Left ventricle myocardium inferior (tissue), 1 donor: ENCODE measurements around the gene ST6GALNAC5. TPM values are rescaled to one million over a fixed set of nuclear protein-coding genes. Genes with fewer than 3 reads are reported as not detected.
"Not testable (repeated sequence)": the region's sequence is repeated elsewhere in the genome, so short reads cannot be mapped to it uniquely, and the experiment has no call there.

ENCODE experiments used
- DNase-seq: peaks from one replicate; pipeline ENCODE4 v3.0.0-alpha.2; 2020
- H3K27ac ChIP-seq: fragments of 200-600 bp; replicated peaks from 2 replicates; pipeline ENCODE4 v1.8.0; 2021
- H3K27me3 ChIP-seq: fragments of 200-600 bp; 2 replicates; pipeline ENCODE4 v1.8.0; 2021; ENCODE audit warnings: low read depth
- H3K36me3 ChIP-seq: fragments of 200-600 bp; 2 replicates; pipeline ENCODE4 v1.8.0; 2021
- H3K4me1 ChIP-seq: fragments of 200-600 bp; 2 replicates; pipeline ENCODE4 v1.8.0; 2021
- H3K4me3 ChIP-seq: fragments of 200-600 bp; 2 replicates; pipeline ENCODE4 v1.8.0; 2021; ENCODE audit warnings: mild to moderate bottlenecking, moderate library complexity
- H3K9me3 ChIP-seq: fragments of 200-600 bp; replicated peaks from 2 replicates; pipeline ENCODE4 v1.8.0; 2021
- intact Hi-C: fragments of 100-400 bp; cut with micrococcal nuclease; formaldehyde crosslinking; loops from one replicate; pipeline ENCODE4 v1.11.0; 2022
- total RNA-seq: library from RNA; stranded (reverse); fragmentation: NEBNext Ultra II Directional; extraction: Animal tissue kit (Norgen Biotek cat#: 25700); gene quantifications from one replicate; pipeline ENCODE4 v1.2.1, GENCODE V29; 2021
- TF ChIP-seq, protein P1 (sequence below): fragments of 200-600 bp; IDR thresholded peaks from 2 replicates; pipeline ENCODE4 v1.8.0; 2021; ENCODE audit warnings: antibody characterized with exemption, mild to moderate bottlenecking, borderline replicate concordance
- donor health status: DM: no; HTN: yes; CAD: no; lungs with severe emphysema.

The ST6GALNAC5 gene
- total RNA-seq, 1 donor from 2014 or later = 0.41 TPM

DNA sequence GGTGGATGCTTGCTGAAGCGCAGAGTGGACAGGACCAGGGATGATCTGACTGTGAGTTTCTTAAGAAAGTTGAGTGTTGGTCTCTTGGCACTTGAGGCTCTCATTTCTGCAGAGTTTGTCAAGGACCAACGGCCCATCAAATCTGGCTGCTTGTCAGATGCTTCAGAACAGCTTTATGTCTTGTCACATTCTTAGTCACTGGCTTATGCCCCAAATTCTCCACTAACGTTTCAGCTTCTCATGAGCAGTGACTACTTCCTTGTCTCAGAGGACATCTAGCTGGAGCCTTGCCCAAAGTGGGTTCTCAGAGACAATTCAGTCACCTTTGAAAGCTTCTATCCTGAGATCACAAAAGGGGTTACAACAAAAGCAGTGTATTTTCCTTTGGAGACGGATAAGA lies 92.3 kb downstream of the ST6GALNAC5 start:
- no peak overlapping the region for H3K4me3 ChIP-seq
- H3K4me1 ChIP-seq = no peaks in the 10 kb centered on the region
- intact Hi-C loops = no loop called here
- H3K36me3 ChIP-seq = no peaks in the 10 kb centered on the region
- no peak for DNase-seq
- TF ChIP-seq, protein P1, sequence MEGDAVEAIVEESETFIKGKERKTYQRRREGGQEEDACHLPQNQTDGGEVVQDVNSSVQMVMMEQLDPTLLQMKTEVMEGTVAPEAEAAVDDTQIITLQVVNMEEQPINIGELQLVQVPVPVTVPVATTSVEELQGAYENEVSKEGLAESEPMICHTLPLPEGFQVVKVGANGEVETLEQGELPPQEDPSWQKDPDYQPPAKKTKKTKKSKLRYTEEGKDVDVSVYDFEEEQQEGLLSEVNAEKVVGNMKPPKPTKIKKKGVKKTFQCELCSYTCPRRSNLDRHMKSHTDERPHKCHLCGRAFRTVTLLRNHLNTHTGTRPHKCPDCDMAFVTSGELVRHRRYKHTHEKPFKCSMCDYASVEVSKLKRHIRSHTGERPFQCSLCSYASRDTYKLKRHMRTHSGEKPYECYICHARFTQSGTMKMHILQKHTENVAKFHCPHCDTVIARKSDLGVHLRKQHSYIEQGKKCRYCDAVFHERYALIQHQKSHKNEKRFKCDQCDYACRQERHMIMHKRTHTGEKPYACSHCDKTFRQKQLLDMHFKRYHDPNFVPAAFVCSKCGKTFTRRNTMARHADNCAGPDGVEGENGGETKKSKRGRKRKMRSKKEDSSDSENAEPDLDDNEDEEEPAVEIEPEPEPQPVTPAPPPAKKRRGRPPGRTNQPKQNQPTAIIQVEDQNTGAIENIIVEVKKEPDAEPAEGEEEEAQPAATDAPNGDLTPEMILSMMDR = no peak
- no peaks in the 10 kb centered on the region for H3K27me3 ChIP-seq
- H3K27ac ChIP-seq = no peak overlapping the region
- peaks cover 14% of the 10 kb centered on the region for H3K9me3 ChIP-seq

DNA sequence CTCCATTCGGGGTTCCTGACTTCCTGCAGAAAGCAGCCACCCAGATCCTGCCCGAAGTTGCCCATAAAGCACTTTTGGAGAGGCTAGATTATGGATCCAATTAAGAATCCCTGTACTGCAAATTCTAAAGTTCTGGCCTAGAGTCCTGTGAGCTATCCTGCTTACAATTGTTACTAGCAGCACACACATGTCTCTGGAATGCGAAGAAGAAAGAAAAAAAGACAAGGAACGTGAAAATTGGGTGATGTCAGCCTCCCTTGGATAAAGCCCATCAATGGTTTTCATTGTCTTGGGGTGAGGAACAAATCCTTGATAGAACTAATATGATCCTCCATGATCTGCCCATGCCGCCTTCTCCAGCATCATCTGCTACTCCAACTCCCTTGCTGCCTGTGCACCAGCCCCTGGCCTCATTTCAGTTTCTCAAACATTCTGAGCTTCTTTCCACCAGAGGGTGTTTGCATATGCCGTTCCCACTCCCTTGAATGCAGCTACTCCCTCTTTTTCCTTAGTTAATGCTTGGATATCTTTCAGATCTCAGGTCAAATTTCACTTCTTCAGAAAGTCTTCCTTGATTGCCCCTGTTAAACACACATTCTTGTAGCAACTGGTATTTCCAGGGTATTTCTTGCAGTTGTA lies 94.0 kb downstream of the ST6GALNAC5 start:
- Histone ChIP-seq H3K27me3 (no peaks in the 10 kb centered on the region), H3K27ac (no peak overlapping the region), H3K36me3 (no peaks in the 10 kb centered on the region), H3K4me1 (no peaks in the 10 kb centered on the region), H3K9me3 (peaks cover 28% of the 10 kb centered on the region), H3K4me3 (no peak overlapping the region)
- intact Hi-C loops = no loop called here
- TF ChIP-seq, protein P1 = no peak
- no peak for DNase-seq

DNA sequence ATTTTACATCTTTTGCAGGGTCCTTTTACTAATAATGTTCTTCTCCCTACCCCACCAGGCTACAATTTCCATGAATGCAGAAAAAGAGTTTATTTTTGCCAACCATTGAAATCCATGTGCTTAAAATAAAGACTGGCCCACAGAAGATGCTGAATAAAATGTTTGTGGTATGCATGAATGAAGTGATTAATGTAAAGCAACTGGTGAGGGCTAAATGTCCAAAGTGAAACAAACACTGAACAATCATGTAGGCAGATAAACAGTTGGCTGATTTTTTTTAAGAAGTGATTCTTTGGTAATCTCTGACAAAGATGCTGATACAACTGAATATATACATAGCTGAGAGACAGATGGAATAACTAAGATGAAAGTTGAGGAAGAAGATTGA lies 94.5 kb downstream of the ST6GALNAC5 start:
- no peak overlapping the region for H3K4me3 ChIP-seq
- H3K27ac ChIP-seq = no peak overlapping the region
- no peaks in the 10 kb centered on the region for H3K36me3 ChIP-seq
- no peak for DNase-seq
- peaks cover 28% of the 10 kb centered on the region for H3K9me3 ChIP-seq
- no peaks in the 10 kb centered on the region for H3K27me3 ChIP-seq
- H3K4me1 ChIP-seq = no peaks in the 10 kb centered on the region
- TF ChIP-seq, protein P1 = no peak
- intact Hi-C loops = no loop called here

DNA sequence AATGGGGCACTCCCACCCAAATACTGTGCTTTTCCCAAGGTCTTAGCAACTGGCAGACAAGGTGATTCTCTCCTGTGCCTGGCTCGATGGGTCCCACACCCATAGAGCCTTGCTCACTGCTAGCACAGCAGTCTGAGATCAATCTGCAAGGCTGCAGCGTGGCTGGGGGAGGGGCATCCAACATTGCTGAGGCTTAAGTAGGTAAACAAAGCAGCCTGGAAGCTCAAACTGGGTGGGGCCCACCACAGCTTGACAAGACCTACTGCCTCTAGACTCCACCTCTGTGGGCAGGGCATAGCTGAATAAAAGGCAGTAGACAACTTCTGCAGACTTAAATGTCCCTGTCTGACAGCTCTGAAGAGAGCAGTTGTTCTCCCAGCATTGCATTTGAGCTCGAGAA lies 114.0 kb downstream of the ST6GALNAC5 start:
- peaks cover 55% of the 10 kb centered on the region for H3K9me3 ChIP-seq
- H3K36me3 ChIP-seq, H3K4me3 ChIP-seq, DNase-seq, H3K4me1 ChIP-seq, H3K27ac ChIP-seq, intact Hi-C loops, H3K27me3 ChIP-seq: not testable (repeated sequence)

DNA sequence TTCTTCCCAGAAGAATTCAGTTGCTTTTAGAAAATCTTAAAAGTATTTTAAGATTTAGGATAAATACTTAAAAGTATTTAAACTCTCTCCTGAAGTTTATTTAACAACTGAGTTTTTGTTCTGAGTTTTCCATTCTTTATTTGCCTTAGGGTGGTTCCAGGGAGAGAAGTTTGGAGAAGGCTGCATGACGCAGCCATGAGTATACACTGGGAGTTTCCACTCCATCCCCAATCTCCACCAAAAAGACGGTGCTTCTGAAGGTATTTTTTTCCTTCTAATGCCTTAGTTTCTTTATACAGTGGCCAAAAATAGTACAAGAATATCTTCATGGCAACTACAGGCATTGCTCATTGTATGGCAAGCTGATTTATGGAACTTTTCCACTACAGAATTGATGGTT lies 122.7 kb downstream of the ST6GALNAC5 start:
- TF ChIP-seq, protein P1 = no peak
- no peak overlapping the region for H3K27ac ChIP-seq
- H3K9me3 ChIP-seq = peaks cover 16% of the 10 kb centered on the region
- intact Hi-C loops = no loop called here
- no peaks in the 10 kb centered on the region for H3K36me3 ChIP-seq
- no peak for DNase-seq
- no peaks in the 10 kb centered on the region for H3K4me1 ChIP-seq
- H3K4me3 ChIP-seq = no peak overlapping the region
- H3K27me3 ChIP-seq = peaks cover under 1% of the 10 kb centered on the region

DNA sequence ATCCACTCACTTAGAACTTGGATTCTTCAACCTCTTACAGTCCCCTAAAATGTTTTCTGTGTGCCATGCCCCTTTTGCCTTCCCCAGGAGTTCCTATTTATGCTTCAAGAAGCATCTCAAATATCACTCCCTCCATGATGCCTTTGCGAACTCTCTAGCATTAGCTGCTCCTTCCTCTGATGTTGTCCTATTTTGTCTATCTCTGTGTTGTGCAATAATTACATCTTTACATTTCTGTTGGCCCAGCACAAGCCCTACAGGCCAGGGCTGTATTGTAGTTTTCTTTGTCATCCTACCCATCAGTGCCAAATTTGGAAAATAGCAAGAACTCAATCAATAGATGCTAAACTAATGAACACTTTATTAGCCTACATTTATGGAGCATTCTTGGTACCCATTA lies 125.8 kb downstream of the ST6GALNAC5 start:
- Histone ChIP-seq H3K36me3 (no peaks in the 10 kb centered on the region), H3K4me3 (no peak overlapping the region), H3K27me3 (peaks cover 4% of the 10 kb centered on the region), H3K4me1 (no peaks in the 10 kb centered on the region), H3K27ac (no peak overlapping the region), H3K9me3 (peaks cover under 1% of the 10 kb centered on the region)
- TF ChIP-seq, protein P1 = no peak
- no peak for DNase-seq
- intact Hi-C loops = no loop called here
